Bronchial epithelial cell (primary cell): ENCODE results near the gene KAT2B. TPM values are rescaled to one million over a fixed set of nuclear protein-coding genes. Genes with fewer than 3 reads are reported as not detected.

ENCODE experiments used
- DNase-seq: peaks from one replicate; pipeline ENCODE4 v3.0.0-alpha.2; 2010; ENCODE audit warnings: low read depth
- FAIRE-seq: peaks from 2 replicates; lab custom pipeline; 2011; peaks lifted over from hg19 to GRCh38; lab: Jason Lieb, UNC
- H3K27me3 ChIP-seq: 2 replicates; pipeline ENCODE4 v1.5.1; 2011; ENCODE audit warnings: low read length; ENCODE audit not compliant: control insufficient read depth, insufficient read depth
- H3K36me3 ChIP-seq: 2 replicates; pipeline ENCODE4 v1.5.1; 2011; ENCODE audit warnings: low read length; ENCODE audit not compliant: control insufficient read depth, insufficient read depth
- H3K4me3 ChIP-seq: 2 replicates; pipeline ENCODE4 v1.5.1; 2011; ENCODE audit warnings: mild to moderate bottlenecking, low read depth, low read length, control low read depth
- CTCF ChIP-seq: IDR thresholded peaks from 2 replicates; pipeline ENCODE4 v1.5.1; 2011; ENCODE audit warnings: mild to moderate bottlenecking, moderate library complexity, low read length, control low read depth, inconsistent platforms; ENCODE audit not compliant: insufficient read depth, severe bottlenecking
- total RNA-seq: library from RNA; depleted of rRNA; stranded (reverse); fragments of >200 nt; gene quantifications from 2 replicates; pipeline ENCODE4 v1.2.1, GENCODE V29; 2014

Gene KAT2B
- total RNA-seq, 1 donor from 2014 or later = 1.6 TPM

- no peak for DNase-seq
- FAIRE-seq = no peak
- no peak for TF ChIP-seq CTCF
- Histone ChIP-seq H3K27me3 (no peaks in the 10 kb centered on the region), H3K4me3 (no peak overlapping the region), H3K36me3 (no peaks in the 10 kb centered on the region)
Measured at GRCh38 chr3:20194793-20195460, 154.7 kb downstream of the KAT2B start.

- H3K27me3 ChIP-seq = no peaks in the 10 kb centered on the region
- DNase-seq (peak; percentile 80), FAIRE-seq (peak; percentile 43)
- no peak for TF ChIP-seq CTCF
- no peaks in the 10 kb centered on the region for H3K36me3 ChIP-seq
- no peak overlapping the region for H3K4me3 ChIP-seq
Measured at GRCh38 chr3:20197775-20198174, 157.5 kb downstream of the KAT2B start.

GRCh38 chr3:20201143-20201542 lies 160.9 kb downstream of the KAT2B start:
- no peak overlapping the region for H3K4me3 ChIP-seq
- H3K27me3 ChIP-seq = no peaks in the 10 kb centered on the region
- FAIRE-seq = no peak
- DNase-seq = no peak
- no peak for TF ChIP-seq CTCF
- H3K36me3 ChIP-seq = no peaks in the 10 kb centered on the region

Other genes with a start within 250 kb of the KAT2B start
- gene EFHB, start 106.2 kb upstream of the KAT2B start, total RNA-seq = 0.13 and 0.26 TPM in 2 replicates
- gene RAB5A, start 93.3 kb upstream of the KAT2B start, total RNA-seq = 43.7 and 68.7 TPM in 2 replicates
- not detected in 2 replicates for gene PP2D1, start 28.2 kb upstream of the KAT2B start, total RNA-seq
- gene SGO1, start 145.8 kb downstream of the KAT2B start, total RNA-seq = under 0.01 and 0.26 TPM in 2 replicates